MM.1S (cell line): ENCODE results near the gene ATP8B3.

Source experiments
- DNase-seq: peaks from one replicate; pipeline ENCODE4 v3.0.0-alpha.2; 2015
- H2AFZ ChIP-seq: fragments of 300-600 bp; sonication (generic); 2 replicates; pipeline ENCODE4 v1.6.0; 2016; ENCODE audit warnings: antibody characterized with exemption, low read length
- H3F3A ChIP-seq: fragments of 300-600 bp; sonication (generic); 2 replicates; pipeline ENCODE4 v1.6.1; 2016; ENCODE audit warnings: mild to moderate bottlenecking, antibody characterized with exemption, low read length, moderate library complexity, mixed read lengths; ENCODE audit not compliant: insufficient read depth
- H3K27ac ChIP-seq: fragments of 300-600 bp; sonication (generic); 2 replicates; pipeline ENCODE4 v1.5.1; 2016; ENCODE audit warnings: mild to moderate bottlenecking, low read length
- H3K27me3 ChIP-seq: fragments of 300-600 bp; sonication (generic); replicated peaks from 2 replicates; pipeline ENCODE4 v1.6.0; 2016; ENCODE audit warnings: low read length; ENCODE audit not compliant: insufficient read depth
- H3K36me3 ChIP-seq: fragments of 300-600 bp; sonication (generic); replicated peaks from 2 replicates; pipeline ENCODE4 v1.6.1; 2016; ENCODE audit warnings: mild to moderate bottlenecking, low read length, mixed read lengths; ENCODE audit not compliant: insufficient read depth
- H3K4me1 ChIP-seq: fragments of 300-600 bp; sonication (generic); 2 replicates; pipeline ENCODE4 v1.6.1; 2016; ENCODE audit warnings: low read length, mixed read lengths
- H3K4me2 ChIP-seq: fragments of 300-600 bp; sonication (generic); 2 replicates; pipeline ENCODE4 v1.6.0; 2016; ENCODE audit warnings: low read depth, low read length
- H3K4me3 ChIP-seq: fragments of 300-600 bp; sonication (generic); 2 replicates; pipeline ENCODE4 v1.5.1; 2016; ENCODE audit warnings: low read length, mixed read lengths
- H3K79me2 ChIP-seq: fragments of 300-600 bp; sonication (generic); 2 replicates; pipeline ENCODE4 v1.6.1; 2016; ENCODE audit warnings: mixed run types, low read length, mixed read lengths
- H3K9ac ChIP-seq: fragments of 300-600 bp; sonication (generic); 2 replicates; pipeline ENCODE4 v1.6.1; 2016; ENCODE audit warnings: low read length, mixed read lengths
- H3K9me2 ChIP-seq: fragments of 300-600 bp; sonication (generic); replicated peaks from 2 replicates; pipeline ENCODE4 v1.6.1; 2016; ENCODE audit warnings: mild to moderate bottlenecking, low read length, mixed read lengths; ENCODE audit not compliant: insufficient read depth
- H3K9me3 ChIP-seq: fragments of 300-600 bp; sonication (generic); replicated peaks from 2 replicates; pipeline ENCODE4 v1.6.1; 2016; ENCODE audit warnings: mild to moderate bottlenecking, low read length, mixed read lengths; ENCODE audit not compliant: insufficient read depth
- H4K20me1 ChIP-seq: fragments of 300-600 bp; sonication (generic); 2 replicates; pipeline ENCODE4 v1.6.1; 2016; ENCODE audit warnings: mild to moderate bottlenecking, low read length, moderate library complexity, mixed read lengths; ENCODE audit not compliant: insufficient read depth
- CTCF ChIP-seq: fragments of 300-600 bp; sonication (generic); IDR thresholded peaks from 2 replicates; pipeline ENCODE4 v1.5.1; 2016; ENCODE audit warnings: antibody characterized with exemption, low read length, mixed read lengths
- EZH2 ChIP-seq: fragments of 300-600 bp; sonication (generic); optimal IDR thresholded peaks from 2 replicates; pipeline ENCODE3; 2017; ENCODE audit warnings: low read depth, mild to moderate bottlenecking, antibody characterized with exemption, low read length, mixed read lengths
- EZH2phosphoT487 ChIP-seq: fragments of 300-600 bp; sonication (generic); IDR thresholded peaks from 2 replicates; pipeline ENCODE4 v1.6.1; 2018; ENCODE audit warnings: antibody characterized with exemption, low read length

The ATP8B3 gene

GRCh38 chr19:1843116-1843515 is 31.0 kb upstream of the ATP8B3 start:
- H3K9ac ChIP-seq = no peak overlapping the region
- H3F3A ChIP-seq = no peaks in the 10 kb centered on the region
- H3K4me1 ChIP-seq = peaks cover 11% of the 10 kb centered on the region
- no peaks in the 10 kb centered on the region for H3K27me3 ChIP-seq
- no peaks in the 10 kb centered on the region for H3K9me2 ChIP-seq
- H3K79me2 ChIP-seq = peaks cover 99% of the 10 kb centered on the region
- H3K4me2 ChIP-seq = no peak overlapping the region
- TF ChIP-seq CTCF (no peak), EZH2 (no peak), EZH2phosphoT487 (no peak)
- H3K27ac ChIP-seq = no peak overlapping the region
- no peak overlapping the region for H2AFZ ChIP-seq
- no peak overlapping the region for H3K4me3 ChIP-seq
- peaks cover 55% of the 10 kb centered on the region for H4K20me1 ChIP-seq
- DNase-seq = no peak
- H3K9me3 ChIP-seq = no peaks in the 10 kb centered on the region
- no peaks in the 10 kb centered on the region for H3K36me3 ChIP-seq

GRCh38 chr19:1841209-1841924 is 29.3 kb upstream of the ATP8B3 start:
- no peak for TF ChIP-seq CTCF
- TF ChIP-seq EZH2phosphoT487 = no peak
- no peak for TF ChIP-seq EZH2
- Histone ChIP-seq H3K36me3 (no peaks in the 10 kb centered on the region), H3K4me2 (no peak overlapping the region)

GRCh38 chr19:1840541-1841115 is 28.6 kb upstream of the ATP8B3 start:
- H4K20me1 ChIP-seq = peaks cover 52% of the 10 kb centered on the region
- peaks cover 99% of the 10 kb centered on the region for H3K79me2 ChIP-seq
- no peaks in the 10 kb centered on the region for H3K9me2 ChIP-seq
- no peak overlapping the region for H3K4me3 ChIP-seq
- no peak for DNase-seq
- no peaks in the 10 kb centered on the region for H3K9me3 ChIP-seq
- H3F3A ChIP-seq = no peaks in the 10 kb centered on the region
- TF ChIP-seq EZH2 = no peak
- no peak for TF ChIP-seq CTCF
- H3K9ac ChIP-seq = no peak overlapping the region
- no peak overlapping the region for H2AFZ ChIP-seq
- H3K4me2 ChIP-seq = no peak overlapping the region
- no peaks in the 10 kb centered on the region for H3K4me1 ChIP-seq
- H3K36me3 ChIP-seq = no peaks in the 10 kb centered on the region
- H3K27ac ChIP-seq = no peak overlapping the region
- H3K27me3 ChIP-seq = no peaks in the 10 kb centered on the region

More at GRCh38 chr19:1841209-1841924, 29.3 kb upstream of the ATP8B3 start:
- H3K9me3 ChIP-seq = no peaks in the 10 kb centered on the region
- peaks cover 99% of the 10 kb centered on the region for H3K79me2 ChIP-seq
- H4K20me1 ChIP-seq = peaks cover 58% of the 10 kb centered on the region
- H2AFZ ChIP-seq = no peak overlapping the region
- H3K4me1 ChIP-seq = no peaks in the 10 kb centered on the region
- H3K4me3 ChIP-seq = no peak overlapping the region
- H3K9me2 ChIP-seq = no peaks in the 10 kb centered on the region
- H3K27me3 ChIP-seq = no peaks in the 10 kb centered on the region
- H3K27ac ChIP-seq = no peak overlapping the region
- no peaks in the 10 kb centered on the region for H3F3A ChIP-seq
- H3K9ac ChIP-seq = no peak overlapping the region
- no peak for DNase-seq
